GM23248 (cell line): ENCODE results near the gene VCX3B.

Experiments
- EZH2 ChIP-seq: fragments of 200-600 bp; sonication (generic); IDR thresholded peaks from 2 replicates; pipeline ENCODE4 v1.6.1; 2018; ENCODE audit warnings: antibody characterized with exemption, mild to moderate bottlenecking; ENCODE audit not compliant: insufficient read depth, poor library complexity, severe bottlenecking
- EZH2phosphoT487 ChIP-seq: fragments of 200-600 bp; sonication (generic); IDR thresholded peaks from 2 replicates; pipeline ENCODE4 v1.6.1; 2018; ENCODE audit warnings: antibody characterized with exemption, moderate library complexity, mild to moderate bottlenecking, low read depth; ENCODE audit not compliant: insufficient read depth

DNA sequence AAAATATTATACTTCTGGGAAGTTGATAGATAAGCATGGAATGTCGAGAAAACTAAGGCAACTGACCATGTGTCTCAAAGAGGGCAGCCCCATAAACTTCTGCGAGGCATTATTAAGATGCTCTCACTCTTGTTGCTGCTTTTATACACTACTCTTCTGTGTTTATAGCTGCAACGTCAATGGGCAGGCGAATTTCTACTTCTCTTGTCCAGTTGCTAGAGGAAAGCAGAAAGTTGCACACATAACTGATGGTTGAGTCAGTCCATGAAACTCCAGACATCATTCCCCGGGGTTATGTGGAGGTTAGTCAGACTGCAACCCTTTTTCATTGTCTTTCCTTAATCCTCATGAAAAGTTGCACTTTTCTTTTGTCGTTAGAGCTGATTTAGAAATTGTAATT is 39.8 kb downstream of the VCX3B start:
- TF ChIP-seq EZH2phosphoT487: no peak
- TF ChIP-seq EZH2: no peak
